HG03469 (cell line): ENCODE data around the gene GDPD3.
"Not testable (repeated sequence)": the region's sequence is repeated elsewhere in the genome, so short reads cannot be mapped to it uniquely, and the experiment has no call there.

Experiments used
- ATAC-seq: cut with Tn5 transposase; IDR thresholded peaks from one replicate; pipeline ENCODE4 v1.9.1; 2021; ENCODE audit warnings: mild to moderate bottlenecking, moderate library complexity, moderate number of reproducible peaks; ENCODE audit not compliant: unreplicated experiment

The GDPD3 gene

DNA sequence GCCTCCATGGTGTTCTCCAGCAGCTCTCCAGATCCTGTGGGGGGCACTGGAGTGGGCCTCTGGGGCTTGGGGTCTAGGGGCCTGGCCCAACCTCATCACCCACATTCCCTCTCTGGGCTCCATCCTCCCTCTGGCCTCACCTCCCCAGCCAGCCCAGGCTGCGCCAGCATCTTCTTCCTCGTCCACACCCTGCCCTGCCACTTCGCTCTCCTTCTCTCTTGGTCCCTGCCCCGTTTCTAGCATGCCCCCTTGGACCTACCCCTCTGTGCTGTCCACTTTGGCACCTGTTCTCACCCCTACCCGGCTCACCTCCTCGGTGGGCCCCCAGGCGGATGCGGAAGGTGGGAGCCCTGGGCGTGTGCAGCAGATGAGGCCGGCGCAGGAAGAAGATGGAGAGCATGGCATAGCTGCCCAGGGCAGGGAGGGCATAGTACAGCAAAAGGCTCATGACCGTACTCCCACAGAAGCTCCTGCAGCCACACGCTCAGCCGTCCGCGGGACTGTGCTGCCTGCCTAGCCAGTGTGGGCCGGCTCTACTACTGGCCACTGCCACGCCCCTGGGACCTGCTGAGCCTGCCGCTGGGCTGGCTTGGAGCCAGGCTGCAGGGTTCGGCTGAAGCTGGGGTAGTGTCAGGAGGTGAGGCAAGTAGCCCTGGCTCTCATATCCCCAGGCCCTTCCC is at the start of gene GDPD3:
Gene GDPD3, minus strand, starts transcription at position 507 of the 680 bp plus-strand sequence. Its CDS starts 59 bp downstream, at position 448.
- ATAC-seq, result no peak

DNA sequence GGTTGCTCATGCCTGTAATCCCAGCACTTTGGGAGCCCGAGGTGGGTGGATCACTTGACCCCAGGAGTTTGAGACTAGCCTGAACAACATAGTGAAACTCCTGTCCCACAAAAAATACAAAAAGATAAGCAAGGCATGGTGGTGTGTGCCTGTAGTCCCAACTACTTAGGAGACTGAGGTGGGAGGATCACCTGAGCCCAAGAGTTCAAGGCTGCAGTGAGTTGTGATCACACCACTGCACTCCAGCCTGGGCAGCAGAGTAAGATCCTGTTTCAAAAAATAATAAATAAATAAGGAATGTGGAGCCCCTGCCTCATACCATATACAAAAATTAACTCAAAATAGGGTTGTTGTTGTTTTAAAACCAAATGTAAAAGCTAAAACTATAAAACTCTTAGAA is 43.9 kb upstream of the GDPD3 start:
- ATAC-seq, result no peak

GRCh38 chr16:30155188-30155587 is 41.9 kb upstream of the GDPD3 start:
- no peak for ATAC-seq

DNA sequence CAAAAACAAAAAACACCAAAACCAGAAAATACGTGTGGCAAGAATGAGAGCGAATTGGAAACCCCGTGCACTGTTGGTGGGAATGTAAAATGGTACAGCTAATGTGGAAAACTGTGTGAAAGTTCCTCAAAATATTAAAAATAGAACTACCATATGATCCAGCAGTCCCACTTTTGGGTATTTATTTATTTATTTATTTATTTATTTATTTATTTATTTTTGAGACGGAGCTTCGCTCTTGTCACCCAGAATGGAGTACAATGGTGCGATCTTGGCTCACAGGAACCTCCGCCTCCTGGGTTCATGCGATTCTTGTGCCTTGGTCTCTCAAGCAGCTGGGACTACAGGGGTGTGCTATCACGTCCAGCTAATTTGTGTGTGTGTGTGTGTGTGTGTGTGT is 39.2 kb upstream of the GDPD3 start:
- ATAC-seq, result no peak

- no peak for ATAC-seq
These were observed 37.8 kb upstream of the GDPD3 start for GRCh38 chr16:30151091-30151490.

DNA sequence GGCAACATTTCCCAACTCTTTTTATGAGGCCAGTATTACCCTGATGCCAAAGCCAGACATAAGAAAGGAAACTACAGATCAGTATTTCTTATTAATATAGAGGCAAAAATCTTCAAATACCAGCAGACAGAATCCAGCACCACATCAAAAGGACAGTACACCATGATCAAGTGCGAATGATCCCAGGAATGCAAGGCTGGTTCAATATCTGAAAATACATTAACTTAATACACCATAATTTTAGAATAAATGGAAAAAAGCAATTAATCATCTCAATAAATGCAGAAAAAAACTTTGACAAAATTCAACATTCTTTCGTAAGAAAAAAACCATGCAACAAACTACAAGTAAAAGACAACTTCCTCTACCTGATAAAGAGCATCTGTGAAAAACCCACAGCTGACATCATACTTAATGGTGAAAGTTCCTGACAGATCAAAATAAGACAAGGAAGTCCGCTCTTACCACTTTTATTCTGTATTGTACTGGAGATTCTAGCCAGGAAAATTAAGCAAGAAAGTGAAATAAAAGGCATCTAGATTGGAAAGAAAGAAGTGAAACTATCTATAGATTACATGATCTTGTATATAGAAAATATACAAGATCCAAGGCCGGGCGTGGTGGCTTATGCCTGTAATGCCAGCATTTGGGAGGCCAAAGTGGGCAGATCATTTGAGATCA is 36.1 kb upstream of the GDPD3 start:
- no peak for ATAC-seq

- ATAC-seq, result no peak
These were observed 34.6 kb upstream of the GDPD3 start for GRCh38 chr16:30147843-30148510.

- no peak for ATAC-seq
These were observed 32.3 kb upstream of the GDPD3 start for GRCh38 chr16:30145657-30146056.

DNA sequence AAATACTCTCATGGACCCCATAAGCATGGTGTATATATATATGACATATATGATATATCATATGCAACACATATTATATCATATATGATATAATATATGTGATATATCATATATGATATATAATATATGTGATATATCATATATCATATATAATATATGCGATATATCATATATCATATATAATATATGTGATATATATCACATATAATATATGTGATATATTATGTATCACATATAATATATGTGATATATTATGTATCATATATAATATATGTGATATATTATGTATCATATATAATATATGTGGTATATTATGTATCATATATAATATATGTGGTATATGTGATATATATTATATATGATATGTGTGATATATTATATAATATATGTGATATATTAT is 31.6 kb upstream of the GDPD3 start:
- no peak for ATAC-seq

DNA sequence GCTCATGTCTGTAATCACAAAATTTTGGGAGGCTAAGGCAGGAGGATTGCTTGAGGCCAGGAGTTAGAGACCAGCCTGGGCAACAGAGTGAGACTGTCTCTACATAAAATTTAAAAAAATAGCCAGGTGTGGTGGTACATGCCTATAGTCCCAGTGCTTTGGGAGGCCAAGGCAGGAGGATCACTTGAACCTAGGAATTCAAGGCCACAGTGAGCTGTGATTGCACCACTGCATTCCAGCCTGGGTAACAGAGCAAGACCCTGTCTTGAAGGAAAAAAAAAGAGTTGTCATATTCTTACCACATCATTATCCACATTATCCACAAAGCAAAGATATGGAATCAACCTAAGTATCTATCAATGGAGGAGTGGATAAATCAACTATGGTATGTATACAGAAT is 30.7 kb upstream of the GDPD3 start:
- ATAC-seq, result no peak

GRCh38 chr16:30143347-30143702 is 30.0 kb upstream of the GDPD3 start:
- ATAC-seq, result no peak

GRCh38 chr16:30142672-30143346 is 29.5 kb upstream of the GDPD3 start:
- ATAC-seq, result no peak

DNA sequence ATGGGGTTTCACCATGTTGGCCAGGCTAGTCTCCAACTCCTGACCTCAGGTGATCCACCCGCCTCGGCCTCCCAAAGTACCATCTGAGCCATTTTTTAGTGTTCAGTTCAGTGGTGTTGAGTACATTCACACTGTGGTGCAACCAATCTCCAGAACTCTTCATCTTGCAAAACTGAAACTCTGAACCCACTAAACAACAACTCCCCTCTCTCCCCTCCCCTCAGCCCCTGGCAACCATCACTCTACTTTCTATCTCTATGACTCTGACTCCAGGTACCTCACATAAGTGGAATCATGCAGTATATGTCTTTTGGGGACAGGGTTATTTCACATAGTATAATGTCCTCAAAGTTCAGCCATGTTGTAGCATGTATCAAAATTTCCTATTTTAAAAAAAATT is 28.4 kb upstream of the GDPD3 start:
- ATAC-seq, result no peak

- ATAC-seq, result no peak
These were observed 26.5 kb upstream of the GDPD3 start for GRCh38 chr16:30139583-30140481.

DNA sequence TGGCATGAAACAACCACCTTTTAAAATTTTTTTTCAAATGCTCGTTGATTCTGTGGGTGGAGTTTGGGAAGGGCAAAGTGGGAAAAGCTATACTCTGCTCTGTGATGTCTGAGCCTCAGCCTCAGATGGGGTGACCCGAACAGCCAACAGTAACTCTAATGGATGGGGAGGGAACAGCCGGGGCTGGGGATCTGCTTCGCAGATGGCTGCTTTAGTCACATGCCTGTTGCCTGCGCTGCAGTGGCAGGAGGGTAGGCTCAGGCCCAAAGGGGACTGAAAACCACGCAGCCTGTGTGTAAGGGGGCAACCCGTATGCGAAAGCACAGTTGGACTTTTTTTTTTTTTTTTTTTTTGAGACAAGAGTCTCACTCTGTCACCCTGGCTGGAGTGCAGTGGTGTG is 24.6 kb upstream of the GDPD3 start:
- ATAC-seq, result no peak

GRCh38 chr16:30136971-30137605 is 23.8 kb upstream of the GDPD3 start:
- ATAC-seq, result no peak

GRCh38 chr16:30132591-30132990 is 19.3 kb upstream of the GDPD3 start:
- ATAC-seq, result no peak

GRCh38 chr16:30131869-30132475 is 18.6 kb upstream of the GDPD3 start:
- ATAC-seq, result no peak

DNA sequence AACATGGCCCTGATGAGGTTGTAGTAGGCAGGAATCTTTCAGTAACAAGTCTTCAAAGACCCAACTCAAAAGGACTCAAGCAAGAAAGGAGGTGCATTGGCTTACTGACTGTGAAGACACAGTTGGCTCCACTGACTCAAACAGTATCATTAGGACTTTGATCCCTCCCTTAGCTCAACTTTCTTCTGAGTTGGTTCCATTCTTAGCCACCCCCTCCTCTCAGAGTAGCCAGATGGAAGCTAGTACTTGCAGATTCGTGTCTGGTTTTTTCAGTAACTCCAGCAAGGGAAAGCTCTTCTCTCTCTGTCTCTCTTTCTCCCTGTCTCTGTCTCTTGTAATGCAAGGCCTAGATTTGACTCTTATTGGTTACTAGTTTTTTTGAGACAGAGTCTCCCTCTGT is 14.7 kb upstream of the GDPD3 start:
- no peak for ATAC-seq

DNA sequence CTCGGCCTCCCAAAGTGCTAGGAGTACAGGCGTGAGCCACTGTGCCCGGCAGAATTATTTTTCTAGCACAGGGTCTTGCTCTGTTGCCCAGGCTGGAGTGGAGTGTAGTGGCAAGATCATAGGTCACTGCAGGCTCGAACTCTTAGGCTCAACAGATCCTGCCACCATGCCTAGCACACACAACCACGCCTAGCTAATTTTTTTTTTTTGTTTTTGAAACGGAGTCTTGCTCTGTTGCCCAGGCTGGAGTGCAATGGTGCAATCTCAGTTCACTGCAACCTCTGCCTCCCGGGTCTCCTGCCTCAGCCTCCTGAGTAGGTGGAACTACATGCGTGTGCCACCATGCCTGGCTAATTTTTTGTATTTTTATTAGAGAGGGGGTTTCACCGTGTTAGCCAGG is 12.4 kb upstream of the GDPD3 start:
- not testable (repeated sequence) for ATAC-seq
